Epithelial cell of esophagus (primary cell): ENCODE results near the gene DDX50.
"Not testable (repeated sequence)": the region's sequence is repeated elsewhere in the genome, so short reads cannot be mapped to it uniquely, and the experiment has no call there.

Experiments used
- DNase-seq: peaks from one replicate; pipeline ENCODE4 v3.0.0; 2010; ENCODE audit warnings: low read depth
- H3K4me3 ChIP-seq: 2 replicates; pipeline ENCODE4 v1.5.1; 2011; ENCODE audit warnings: mild to moderate bottlenecking, low read length, control low read depth
- CTCF ChIP-seq: IDR thresholded peaks from 2 replicates; pipeline ENCODE4 v1.5.1; 2011; ENCODE audit warnings: low read depth, mild to moderate bottlenecking, low read length, control low read depth, inconsistent platforms; ENCODE audit not compliant: insufficient read depth; ENCODE audit errors: missing control alignments

Gene DDX50

GRCh38 chr10:68902382-68902781 is 1.3 kb downstream of the DDX50 start:
- DNase-seq, result no peak
- TF ChIP-seq CTCF, result no peak
- peak overlapping the region; percentile 94 for H3K4me3 ChIP-seq

- DNase-seq, result no peak
- TF ChIP-seq CTCF, result no peak
- H3K4me3 ChIP-seq, result no peak overlapping the region
Measured at GRCh38 chr10:68924593-68924992, 23.5 kb downstream of the DDX50 start.

GRCh38 chr10:68925489-68925888 is 24.4 kb downstream of the DDX50 start:
- no peak for TF ChIP-seq CTCF
- no peak for DNase-seq
- no peak overlapping the region for H3K4me3 ChIP-seq

- DNase-seq, result not testable (repeated sequence)
Measured at GRCh38 chr10:68929157-68929556, 28.0 kb downstream of the DDX50 start.

GRCh38 chr10:68929888-68930287 is 28.8 kb downstream of the DDX50 start:
- H3K4me3 ChIP-seq, DNase-seq: not testable (repeated sequence)

More at GRCh38 chr10:68929157-68929556, 28.0 kb downstream of the DDX50 start:
- H3K4me3 ChIP-seq, result not testable (repeated sequence)

GRCh38 chr10:68932860-68933259 is 31.7 kb downstream of the DDX50 start:
- not testable (repeated sequence) for H3K4me3 ChIP-seq

GRCh38 chr10:68934994-68935393 is 33.9 kb downstream of the DDX50 start:
- DNase-seq, result no peak
- no peak for TF ChIP-seq CTCF
- no peak overlapping the region for H3K4me3 ChIP-seq

More at GRCh38 chr10:68932860-68933259, 31.7 kb downstream of the DDX50 start:
- not testable (repeated sequence) for DNase-seq

GRCh38 chr10:68938117-68938516 is 37.0 kb downstream of the DDX50 start:
- peak; percentile 13 for DNase-seq
- H3K4me3 ChIP-seq, result no peak overlapping the region
- no peak for TF ChIP-seq CTCF

GRCh38 chr10:68938884-68939283 is 37.8 kb downstream of the DDX50 start:
- no peak for DNase-seq
- no peak overlapping the region for H3K4me3 ChIP-seq
- no peak for TF ChIP-seq CTCF

- H3K4me3 ChIP-seq, DNase-seq: not testable (repeated sequence)
Measured at GRCh38 chr10:68940917-68941316, 39.8 kb downstream of the DDX50 start.
